Glutamatergic neuron (in vitro differentiated cells): ENCODE results near the gene PPIF. TPM values are rescaled to one million over a fixed set of nuclear protein-coding genes. Genes with fewer than 3 reads are reported as not detected.

Source experiments
- DNase-seq: peaks from one replicate; pipeline ENCODE4 v3.0.0; 2022
- H3K27ac Mint-ChIP-seq: one replicate; pipeline ENCODE4 v1.8.0; 2020; ENCODE audit warnings: mild to moderate bottlenecking, mixed read lengths, inconsistent platforms; ENCODE audit not compliant: unreplicated experiment
- H3K27me3 Mint-ChIP-seq: one replicate; pipeline ENCODE4 v1.8.0; 2020; ENCODE audit warnings: mild to moderate bottlenecking, moderate library complexity, mixed read lengths, inconsistent platforms; ENCODE audit not compliant: unreplicated experiment
- H3K36me3 Mint-ChIP-seq: one replicate; pipeline ENCODE4 v1.8.0; 2020; ENCODE audit warnings: mild to moderate bottlenecking, mixed read lengths, inconsistent platforms; ENCODE audit not compliant: unreplicated experiment
- H3K4me1 Mint-ChIP-seq: one replicate; pipeline ENCODE4 v1.8.0; 2020; ENCODE audit warnings: mild to moderate bottlenecking, low read depth, mixed read lengths, inconsistent platforms; ENCODE audit not compliant: unreplicated experiment
- H3K4me3 Mint-ChIP-seq: one replicate; pipeline ENCODE4 v1.8.0; 2020; ENCODE audit warnings: mild to moderate bottlenecking, mixed read lengths, inconsistent platforms; ENCODE audit not compliant: unreplicated experiment
- H3K9me3 Mint-ChIP-seq: one replicate; pipeline ENCODE4 v1.8.0; 2020; ENCODE audit warnings: mild to moderate bottlenecking, moderate library complexity, mixed read lengths, inconsistent platforms; ENCODE audit not compliant: unreplicated experiment
- total RNA-seq: library from RNA; stranded (reverse); fragmentation: NEBNext Ultra II Directional; extraction: Animal tissue kit (Norgen Biotek cat#: 25700); gene quantifications from one replicate; pipeline ENCODE4 v1.2.1, GENCODE V29; 2021; ENCODE audit not compliant: unreplicated experiment
- TF ChIP-seq, protein P1 (sequence below): fragments of 200-600 bp; sonication (generic); IDR thresholded peaks from one replicate; pipeline ENCODE4 v1.5.0; 2021; ENCODE audit not compliant: partially characterized antibody, unreplicated experiment

The PPIF gene
- total RNA-seq, 1 donor from 2014 or later, result 24.2 TPM

DNA sequence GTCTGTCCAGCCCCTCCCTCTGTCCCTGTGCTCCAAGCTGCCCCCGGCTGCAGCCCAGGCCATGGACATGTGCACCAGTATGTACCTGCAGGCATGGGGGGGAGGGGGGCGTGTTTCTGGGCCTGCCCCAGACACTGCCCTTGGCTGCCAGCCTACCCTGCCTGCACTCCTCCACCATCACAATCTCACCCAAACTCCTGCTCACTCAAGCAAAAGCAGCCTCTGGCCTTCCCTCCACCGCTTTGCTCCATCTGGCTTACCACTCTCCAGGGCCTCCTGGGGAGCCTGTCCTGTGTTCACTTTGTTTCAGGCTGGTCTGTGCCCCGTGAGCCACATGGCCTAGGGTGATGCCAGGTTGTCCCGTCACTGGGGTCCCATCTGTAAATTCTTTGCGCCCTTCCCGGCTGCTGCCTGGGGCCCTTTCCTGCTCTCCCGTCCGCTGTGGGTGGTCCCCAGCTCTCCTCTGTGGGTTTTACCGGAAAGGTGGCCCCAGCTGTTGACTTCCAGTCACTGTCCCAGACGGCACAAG lies 33.3 kb upstream of the PPIF start:
- H3K27ac Mint-ChIP-seq, result peak overlapping the region; percentile 73
- H3K27me3 Mint-ChIP-seq, result peaks cover 34% of the 10 kb centered on the region

DNA sequence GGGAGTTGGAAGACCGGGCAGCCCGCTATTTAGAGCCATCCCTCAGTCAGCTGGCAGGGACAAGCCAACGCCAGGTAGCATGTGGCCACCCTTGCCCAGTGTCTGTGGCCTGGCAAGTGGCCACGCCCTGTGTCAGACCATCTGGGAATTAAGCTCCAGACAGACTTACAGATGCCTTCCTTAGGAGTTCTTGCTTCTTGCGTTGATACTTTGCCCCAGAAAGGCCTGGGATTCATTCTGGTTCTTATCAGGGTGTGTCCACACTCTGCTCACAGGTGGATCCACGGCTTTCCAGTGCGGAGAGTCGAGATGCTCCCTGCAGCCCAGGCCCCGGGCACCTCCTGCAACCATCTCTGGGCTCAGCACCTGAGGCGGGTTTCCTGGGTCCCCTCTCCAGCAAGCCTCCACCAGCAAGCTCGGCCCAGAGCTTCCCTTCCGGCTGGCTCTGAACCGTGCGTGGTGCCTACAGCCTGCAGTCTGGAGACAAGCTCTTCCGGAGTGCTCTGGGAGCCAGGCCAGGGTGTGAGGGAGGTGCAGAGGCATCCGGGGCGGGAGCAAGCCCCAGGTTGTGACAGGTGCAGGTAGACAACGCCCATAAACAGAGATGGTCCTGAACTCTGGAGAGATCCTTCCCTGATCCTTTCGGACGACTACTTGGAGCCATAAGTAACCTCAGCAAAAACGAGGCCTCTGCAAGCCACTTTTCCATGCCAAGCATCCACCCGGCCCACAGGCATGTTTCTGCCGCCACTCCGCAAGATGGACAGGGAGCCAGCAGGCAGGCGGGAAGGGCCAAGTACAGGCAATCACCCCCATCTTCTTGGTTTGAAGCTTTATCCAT lies 32.3 kb upstream of the PPIF start:
- Mint-ChIP-seq H3K4me3 (peak overlapping the region; percentile 49), H3K9me3 (peaks cover 35% of the 10 kb centered on the region), H3K4me1 (peaks cover 39% of the 10 kb centered on the region), H3K27ac (no peak overlapping the region), H3K27me3 (peaks cover 37% of the 10 kb centered on the region), H3K36me3 (peaks cover 15% of the 10 kb centered on the region)
- DNase-seq, result no peak
- TF ChIP-seq, protein P1, sequence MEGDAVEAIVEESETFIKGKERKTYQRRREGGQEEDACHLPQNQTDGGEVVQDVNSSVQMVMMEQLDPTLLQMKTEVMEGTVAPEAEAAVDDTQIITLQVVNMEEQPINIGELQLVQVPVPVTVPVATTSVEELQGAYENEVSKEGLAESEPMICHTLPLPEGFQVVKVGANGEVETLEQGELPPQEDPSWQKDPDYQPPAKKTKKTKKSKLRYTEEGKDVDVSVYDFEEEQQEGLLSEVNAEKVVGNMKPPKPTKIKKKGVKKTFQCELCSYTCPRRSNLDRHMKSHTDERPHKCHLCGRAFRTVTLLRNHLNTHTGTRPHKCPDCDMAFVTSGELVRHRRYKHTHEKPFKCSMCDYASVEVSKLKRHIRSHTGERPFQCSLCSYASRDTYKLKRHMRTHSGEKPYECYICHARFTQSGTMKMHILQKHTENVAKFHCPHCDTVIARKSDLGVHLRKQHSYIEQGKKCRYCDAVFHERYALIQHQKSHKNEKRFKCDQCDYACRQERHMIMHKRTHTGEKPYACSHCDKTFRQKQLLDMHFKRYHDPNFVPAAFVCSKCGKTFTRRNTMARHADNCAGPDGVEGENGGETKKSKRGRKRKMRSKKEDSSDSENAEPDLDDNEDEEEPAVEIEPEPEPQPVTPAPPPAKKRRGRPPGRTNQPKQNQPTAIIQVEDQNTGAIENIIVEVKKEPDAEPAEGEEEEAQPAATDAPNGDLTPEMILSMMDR, result no peak

More for the DNA sequence above, 33.3 kb upstream of the PPIF start:
- TF ChIP-seq, protein P1, result no peak
- H3K36me3 Mint-ChIP-seq, result peaks cover 9% of the 10 kb centered on the region
- peaks cover 42% of the 10 kb centered on the region for H3K4me1 Mint-ChIP-seq
- H3K4me3 Mint-ChIP-seq, result peak overlapping the region; percentile 25
- peak; percentile 39 for DNase-seq
- H3K9me3 Mint-ChIP-seq, result peaks cover 39% of the 10 kb centered on the region

DNA sequence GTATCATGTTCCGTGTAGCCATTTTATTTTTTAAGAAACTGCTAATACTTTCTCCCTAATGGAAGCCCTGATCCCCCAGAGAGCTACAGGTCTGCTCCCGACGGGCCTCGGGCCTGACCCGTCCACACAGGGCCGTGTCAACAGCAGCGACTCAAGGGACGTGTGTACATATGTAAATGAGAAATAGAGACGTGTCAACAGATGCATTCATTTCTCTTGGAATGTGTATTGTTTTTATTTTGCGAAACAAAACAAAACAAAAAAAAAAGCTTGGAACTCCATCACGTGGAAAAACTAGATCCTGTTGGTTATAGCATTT lies 31.7 kb upstream of the PPIF start:
- DNase-seq, result no peak
- H3K4me3 Mint-ChIP-seq, result peak overlapping the region; percentile 49
- H3K4me1 Mint-ChIP-seq, result peaks cover 39% of the 10 kb centered on the region
- TF ChIP-seq, protein P1, result no peak
- peaks cover 15% of the 10 kb centered on the region for H3K36me3 Mint-ChIP-seq
- H3K9me3 Mint-ChIP-seq, result peaks cover 35% of the 10 kb centered on the region
- no peak overlapping the region for H3K27ac Mint-ChIP-seq
- H3K27me3 Mint-ChIP-seq, result peaks cover 37% of the 10 kb centered on the region

DNA sequence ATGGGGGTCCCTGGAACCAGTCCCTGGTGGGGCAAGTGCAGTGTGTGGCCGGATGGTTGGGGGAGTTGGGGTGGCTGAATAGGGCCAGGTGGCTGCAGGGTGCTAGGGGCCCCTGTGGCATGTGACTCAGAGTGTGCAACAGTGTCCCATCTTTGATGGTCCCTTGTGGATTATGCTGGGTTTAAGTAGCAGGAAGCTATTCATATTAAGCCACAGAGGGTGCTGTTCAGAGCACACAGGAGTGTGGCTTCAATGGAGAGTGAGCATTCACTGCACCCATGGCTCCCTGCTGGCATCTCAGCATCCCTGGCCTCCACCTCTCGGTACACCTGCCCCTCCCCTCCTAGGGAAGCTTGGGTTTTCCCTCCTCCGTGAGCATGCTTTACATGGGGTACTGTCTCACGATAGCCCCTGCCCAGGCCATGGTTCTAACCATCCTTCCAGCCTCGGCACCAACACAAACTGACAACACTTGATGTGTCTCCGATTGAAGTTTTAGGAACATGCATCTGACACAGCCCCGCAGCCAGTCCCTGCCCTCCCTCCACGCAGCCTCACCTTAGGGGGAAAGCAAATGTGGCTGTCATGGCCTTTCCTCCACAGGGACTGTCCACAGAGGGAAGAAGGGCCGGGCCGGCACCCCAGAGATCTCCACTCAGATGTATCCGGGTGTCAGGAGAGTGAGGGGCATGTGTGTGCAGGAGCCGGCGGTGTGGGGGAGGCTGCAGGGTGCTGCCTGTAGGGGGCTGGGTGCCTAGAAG lies 30.4 kb upstream of the PPIF start:
- peaks cover 37% of the 10 kb centered on the region for H3K4me1 Mint-ChIP-seq
- peaks cover 15% of the 10 kb centered on the region for H3K36me3 Mint-ChIP-seq
- H3K9me3 Mint-ChIP-seq, result peaks cover 31% of the 10 kb centered on the region
- H3K27me3 Mint-ChIP-seq, result peaks cover 34% of the 10 kb centered on the region
- DNase-seq, result no peak
- peak overlapping the region; percentile 48 for H3K27ac Mint-ChIP-seq
- H3K4me3 Mint-ChIP-seq, result no peak overlapping the region
- TF ChIP-seq, protein P1, result no peak
